H9 (cell line): ENCODE measurements around the gene CTBS. TPM values are rescaled to one million over a fixed set of nuclear protein-coding genes. Genes with fewer than 3 reads are reported as not detected.

Experiments used
- DNase-seq: peaks from one replicate; pipeline ENCODE4 v3.0.0-alpha.2; 2017
- H2AFZ ChIP-seq: one replicate; pipeline ENCODE4 v1.6.1; 2013; ENCODE audit warnings: mild to moderate bottlenecking, low read length, control low read depth, moderate library complexity
- H2AK5ac ChIP-seq: 2 replicates; pipeline ENCODE4 v1.6.1; 2013; ENCODE audit warnings: low read length, control low read depth, mixed read lengths; ENCODE audit not compliant: insufficient read length
- H2BK120ac ChIP-seq: one replicate; pipeline ENCODE4 v1.6.1; 2013; ENCODE audit warnings: low read depth, mild to moderate bottlenecking, low read length, control low read depth, inconsistent platforms; ENCODE audit not compliant: poor library complexity, severe bottlenecking
- H2BK12ac ChIP-seq: 2 replicates; pipeline ENCODE4 v1.6.1; 2013; ENCODE audit warnings: low read length, control low read depth, mixed read lengths, low read depth; ENCODE audit not compliant: insufficient read length
- H2BK15ac ChIP-seq: 2 replicates; pipeline ENCODE4 v1.6.1; 2013; ENCODE audit warnings: low read depth, low read length, control low read depth
- H2BK20ac ChIP-seq: one replicate; pipeline ENCODE4 v1.6.1; 2013; ENCODE audit warnings: low read depth, mild to moderate bottlenecking, low read length, control low read depth, inconsistent platforms; ENCODE audit not compliant: poor library complexity, severe bottlenecking
- H2BK5ac ChIP-seq: 2 replicates; pipeline ENCODE4 v1.6.1; 2013; ENCODE audit warnings: low read length, control low read depth, mixed read lengths; ENCODE audit not compliant: insufficient read length
- H3K14ac ChIP-seq: 2 replicates; pipeline ENCODE4 v1.6.1; 2013; ENCODE audit warnings: low read length, control low read depth; ENCODE audit not compliant: insufficient read depth
- H3K18ac ChIP-seq: 2 replicates; pipeline ENCODE4 v1.6.1; 2013; ENCODE audit warnings: low read depth, mild to moderate bottlenecking, mixed read lengths, low read length, control low read depth; ENCODE audit not compliant: insufficient read length
- H3K23ac ChIP-seq: 2 replicates; pipeline ENCODE4 v1.6.1; 2013; ENCODE audit warnings: low read length, control low read depth, mixed read lengths, low read depth; ENCODE audit not compliant: insufficient read length
- H3K23me2 ChIP-seq: 2 replicates; pipeline ENCODE4 v1.6.1; 2013; ENCODE audit warnings: low read depth, mild to moderate bottlenecking, mixed read lengths, low read length, control low read depth; ENCODE audit not compliant: insufficient read length, poor library complexity, severe bottlenecking
- H3K27ac ChIP-seq: 2 replicates; pipeline ENCODE4 v1.5.1; 2013; ENCODE audit warnings: low read length, control low read depth, mixed read lengths, low read depth; ENCODE audit not compliant: insufficient read length
- H3K27me3 ChIP-seq: 2 replicates; pipeline ENCODE4 v1.6.1; 2013; ENCODE audit warnings: low read length, control low read depth, inconsistent platforms; ENCODE audit not compliant: insufficient read depth
- H3K4ac ChIP-seq: 2 replicates; pipeline ENCODE4 v1.6.1; 2013; ENCODE audit warnings: low read depth, mild to moderate bottlenecking, control low read depth, inconsistent platforms, low read length, moderate library complexity
- H3K4me1 ChIP-seq: 2 replicates; pipeline ENCODE4 v1.6.1; 2013; ENCODE audit warnings: low read length, control low read depth, inconsistent platforms; ENCODE audit not compliant: insufficient read depth
- H3K4me2 ChIP-seq: 2 replicates; pipeline ENCODE4 v1.6.1; 2013; ENCODE audit warnings: low read length, control low read depth, mixed read lengths; ENCODE audit not compliant: insufficient read length, insufficient read depth
- H3K56ac ChIP-seq: 2 replicates; pipeline ENCODE4 v1.6.1; 2013; ENCODE audit warnings: low read depth, mild to moderate bottlenecking, mixed read lengths, low read length, control low read depth; ENCODE audit not compliant: insufficient read length
- H3K79me1 ChIP-seq: 2 replicates; pipeline ENCODE4 v1.6.1; 2013; ENCODE audit warnings: low read depth, mild to moderate bottlenecking, moderate library complexity, low read length, control low read depth, inconsistent platforms; ENCODE audit not compliant: insufficient read depth, poor library complexity, severe bottlenecking
- H3K79me2 ChIP-seq: 2 replicates; pipeline ENCODE4 v1.6.1; 2013; ENCODE audit warnings: low read length, control low read depth, inconsistent platforms; ENCODE audit not compliant: insufficient read depth
- H3K9ac ChIP-seq: 2 replicates; pipeline ENCODE4 v1.6.1; 2013; ENCODE audit warnings: low read length, control low read depth, mixed read lengths; ENCODE audit not compliant: insufficient read length; ENCODE audit errors: extremely low read depth
- H3K9me3 ChIP-seq: one replicate; pipeline ENCODE4 v1.6.1; 2013; ENCODE audit warnings: low read depth, low read length, inconsistent platforms; ENCODE audit not compliant: control insufficient read depth
- H3T11ph ChIP-seq: one replicate; pipeline ENCODE4 v1.6.1; 2013; ENCODE audit warnings: mild to moderate bottlenecking, low read length, control low read depth, inconsistent platforms
- H4K20me1 ChIP-seq: one replicate; pipeline ENCODE4 v1.6.1; 2013; ENCODE audit not compliant: control insufficient read depth, insufficient read length, insufficient read depth
- H4K5ac ChIP-seq: 2 replicates; pipeline ENCODE4 v1.6.1; 2013; ENCODE audit warnings: low read depth, mild to moderate bottlenecking, mixed read lengths, low read length, control low read depth; ENCODE audit not compliant: insufficient read length
- H4K8ac ChIP-seq: replicated peaks from 2 replicates; pipeline ENCODE4 v1.6.1; 2013; ENCODE audit warnings: low read length, control low read depth, mixed read lengths, low read depth; ENCODE audit not compliant: insufficient read length
- H4K91ac ChIP-seq: 2 replicates; pipeline ENCODE4 v1.6.1; 2013; ENCODE audit warnings: low read depth, mild to moderate bottlenecking, moderate library complexity, mixed read lengths, low read length, control low read depth; ENCODE audit not compliant: insufficient read length
- H3K27ac Mint-ChIP-seq, 3 experiments: 2 replicates in 2 of 3; 3 replicates in 1 of 3; pipeline ENCODE4 v1.8.0; 2020 to 2021; ENCODE audit warnings: mixed read lengths in 3 of 3, mild to moderate bottlenecking in 1 of 3, moderate library complexity in 1 of 3
- H3K27me3 Mint-ChIP-seq: 2 replicates; pipeline ENCODE4 v1.8.0; 2021; ENCODE audit warnings: low read depth, mild to moderate bottlenecking, moderate library complexity, mixed read lengths
- H3K36me3 Mint-ChIP-seq, 3 experiments: 2 replicates in 2 of 3; 3 replicates in 1 of 3; pipeline ENCODE4 v1.8.0; 2020 to 2021; ENCODE audit warnings: low read depth in 3 of 3, mixed read lengths in 3 of 3; ENCODE audit not compliant: insufficient read depth in 1 of 3
- H3K4me1 Mint-ChIP-seq, 2 experiments: 2 replicates each; pipeline ENCODE4 v1.8.0; 2020; ENCODE audit warnings: mixed read lengths in 2 of 2
- H3K4me3 Mint-ChIP-seq, 2 experiments: 2 replicates in 1 of 2; 3 replicates in 1 of 2; pipeline ENCODE4 v1.8.0; 2020 to 2021; ENCODE audit warnings: mild to moderate bottlenecking in 2 of 2, mixed read lengths in 2 of 2, moderate library complexity in 1 of 2
- H3K9me3 Mint-ChIP-seq, 2 experiments: 2 replicates in 1 of 2; 3 replicates in 1 of 2; pipeline ENCODE4 v1.8.0; 2020; ENCODE audit warnings: mild to moderate bottlenecking in 2 of 2, mixed read lengths in 2 of 2, moderate library complexity in 1 of 2
- CTCF ChIP-seq: fragments of 200-600 bp; sonication (generic); conservative IDR thresholded peaks from 3 replicates; pipeline ENCODE4 v1.8.0; 2021; ENCODE audit warnings: antibody characterized with exemption, mild to moderate bottlenecking
- total RNA-seq: library from RNA; stranded (reverse); gene quantifications from 2 replicates; pipeline ENCODE4 v1.2.1, GENCODE V29; 2021

Gene CTBS
- total RNA-seq, 1 experiment from 2014 or later = 2.8 TPM

- H2BK5ac ChIP-seq = no peak overlapping the region
- no peak overlapping the region for H2BK12ac ChIP-seq
- no peak overlapping the region for H3K4ac ChIP-seq
- H3K56ac ChIP-seq = no peak overlapping the region
- no peak overlapping the region for H4K5ac ChIP-seq
- no peaks in the 10 kb centered on the region for H4K20me1 ChIP-seq
- H3K27ac Mint-ChIP-seq = no peak overlapping the region
- H2BK20ac ChIP-seq = no peak overlapping the region
- H3K79me1 ChIP-seq = no peaks in the 10 kb centered on the region
- H2BK15ac ChIP-seq = no peak overlapping the region
- no peaks in the 10 kb centered on the region for H3K4me1 ChIP-seq
- no peak overlapping the region for H3K23ac ChIP-seq
- no peaks in the 10 kb centered on the region for H3K23me2 ChIP-seq
- H2BK120ac ChIP-seq = no peak overlapping the region
- no peak overlapping the region for H2AFZ ChIP-seq
- H3K4me3 Mint-ChIP-seq = no peak overlapping the region
- no peak overlapping the region for H3T11ph ChIP-seq
- no peaks in the 10 kb centered on the region for H3K36me3 Mint-ChIP-seq
- H3K9me3 Mint-ChIP-seq = no peaks in the 10 kb centered on the region; a peak in 1 of 5 replicates
- no peak overlapping the region for H3K9ac ChIP-seq
- H4K91ac ChIP-seq = no peak overlapping the region
- H3K27me3 Mint-ChIP-seq = no peaks in the 10 kb centered on the region
- H3K79me2 ChIP-seq = no peaks in the 10 kb centered on the region
- H3K18ac ChIP-seq = no peak overlapping the region
- no peaks in the 10 kb centered on the region for H3K9me3 ChIP-seq
- H2AK5ac ChIP-seq = no peak overlapping the region
- no peak overlapping the region for H4K8ac ChIP-seq
- H3K4me1 Mint-ChIP-seq = no peaks in the 10 kb centered on the region
- H3K4me2 ChIP-seq = no peak overlapping the region
- H3K27ac ChIP-seq = no peak overlapping the region
- H3K27me3 ChIP-seq = no peaks in the 10 kb centered on the region
- no peak for DNase-seq
- no peak for TF ChIP-seq CTCF
- no peak overlapping the region for H3K14ac ChIP-seq
These were observed 49.6 kb downstream of the CTBS start for GRCh38 chr1:84524590-84524989.
